Neural crest cell (in vitro differentiated cells): ENCODE results near the gene STN1. TPM values are rescaled to one million over a fixed set of nuclear protein-coding genes. Genes with fewer than 3 reads are reported as not detected.

Source experiments
- DNase-seq: peaks from one replicate; pipeline ENCODE4 v3.0.0; 2021; ENCODE audit warnings: low read depth, mixed read lengths, low spot score
- H3K27ac Mint-ChIP-seq: one replicate; pipeline ENCODE4 v1.8.0; 2021; ENCODE audit warnings: mild to moderate bottlenecking, mixed read lengths; ENCODE audit not compliant: unreplicated experiment
- H3K27me3 Mint-ChIP-seq: 2 replicates; pipeline ENCODE4 v1.8.0; 2021; ENCODE audit warnings: low read depth, mild to moderate bottlenecking, mixed read lengths
- H3K36me3 Mint-ChIP-seq: 2 replicates; pipeline ENCODE4 v1.8.0; 2021; ENCODE audit warnings: low read depth, mild to moderate bottlenecking, mixed read lengths
- H3K4me1 Mint-ChIP-seq: 2 replicates; pipeline ENCODE4 v1.8.0; 2021; ENCODE audit warnings: mixed read lengths
- H3K4me3 Mint-ChIP-seq: one replicate; pipeline ENCODE4 v1.8.0; 2021; ENCODE audit warnings: mild to moderate bottlenecking, mixed read lengths
- H3K9me3 Mint-ChIP-seq: 2 replicates; pipeline ENCODE4 v1.8.0; 2021; ENCODE audit warnings: mixed read lengths
- CTCF ChIP-seq: fragments of 200-600 bp; sonication (generic); conservative IDR thresholded peaks from 2 replicates; pipeline ENCODE4 v1.5.0; 2021; ENCODE audit warnings: antibody characterized with exemption, mild to moderate bottlenecking
- total RNA-seq: library from RNA; stranded (reverse); gene quantifications from 2 replicates; pipeline ENCODE4 v1.2.1, GENCODE V29; 2021

STN1 gene
- total RNA-seq, 1 donor from 2014 or later, result 11.9 TPM

GRCh38 chr10:103842605-103843004 is 75.4 kb downstream of the STN1 start:
- Mint-ChIP-seq H3K36me3 (peaks cover 2% of the 10 kb centered on the region), H3K27me3 (no peaks in the 10 kb centered on the region), H3K4me1 (peaks cover 57% of the 10 kb centered on the region), H3K9me3 (no peaks in the 10 kb centered on the region), H3K27ac (no peak overlapping the region), H3K4me3 (no peak overlapping the region)
- no peak for TF ChIP-seq CTCF
- no peak for DNase-seq

DNA sequence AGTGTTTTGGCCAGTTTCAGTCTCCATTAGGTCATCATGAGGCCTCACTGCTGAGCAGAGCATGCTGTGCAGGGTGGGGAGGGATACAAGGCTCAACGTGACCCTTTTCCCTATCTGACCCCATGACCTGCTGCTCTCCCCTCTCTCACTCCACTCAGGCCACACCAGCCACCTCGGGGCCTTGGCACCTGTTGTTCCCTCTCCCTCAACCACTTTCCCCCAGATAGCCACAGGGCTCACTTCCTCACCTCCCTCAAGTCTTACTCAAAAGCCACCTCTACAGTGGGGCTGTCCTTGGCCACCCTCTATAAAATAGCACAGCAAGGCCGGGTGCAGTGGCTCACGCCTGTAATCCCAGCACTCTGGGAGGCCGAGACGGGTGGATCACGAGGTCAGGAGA is 76.5 kb downstream of the STN1 start:
- Mint-ChIP-seq H3K27ac (no peak overlapping the region), H3K4me3 (no peak overlapping the region), H3K9me3 (no peaks in the 10 kb centered on the region), H3K36me3 (peaks cover 2% of the 10 kb centered on the region), H3K4me1 (peaks cover 60% of the 10 kb centered on the region), H3K27me3 (no peaks in the 10 kb centered on the region)
- no peak for TF ChIP-seq CTCF
- DNase-seq, result no peak

GRCh38 chr10:103840740-103841070 is 77.3 kb downstream of the STN1 start:
- Mint-ChIP-seq H3K27me3 (no peaks in the 10 kb centered on the region), H3K27ac (no peak overlapping the region), H3K4me3 (no peak overlapping the region), H3K4me1 (peaks cover 60% of the 10 kb centered on the region), H3K9me3 (no peaks in the 10 kb centered on the region), H3K36me3 (peaks cover 2% of the 10 kb centered on the region)
- no peak for TF ChIP-seq CTCF
- DNase-seq, result no peak

GRCh38 chr10:103839872-103840739 is 77.9 kb downstream of the STN1 start:
- Mint-ChIP-seq H3K4me1 (peaks cover 60% of the 10 kb centered on the region), H3K27me3 (no peaks in the 10 kb centered on the region), H3K27ac (no peak overlapping the region), H3K9me3 (no peaks in the 10 kb centered on the region), H3K36me3 (no peaks in the 10 kb centered on the region), H3K4me3 (no peak overlapping the region)
- no peak for DNase-seq
- no peak for TF ChIP-seq CTCF

- no peaks in the 10 kb centered on the region for H3K27me3 Mint-ChIP-seq
- TF ChIP-seq CTCF, result no peak
- peaks cover 60% of the 10 kb centered on the region for H3K4me1 Mint-ChIP-seq
- no peak for DNase-seq
- H3K36me3 Mint-ChIP-seq, result no peaks in the 10 kb centered on the region
- no peak overlapping the region for H3K27ac Mint-ChIP-seq
- no peaks in the 10 kb centered on the region for H3K9me3 Mint-ChIP-seq
- H3K4me3 Mint-ChIP-seq, result no peak overlapping the region
Measured at GRCh38 chr10:103839519-103839871, 78.5 kb downstream of the STN1 start.
